ENCODE results near the gene CDC16. TPM values are rescaled to one million over a fixed set of nuclear protein-coding genes. Genes with fewer than 3 reads are reported as not detected.
A peak's percentile ranks its signal among the peaks of the same experiment; 100 is the strongest.

The CDC16 gene
- total RNA-seq, 2 experiments from 2014 or later, result 23.1 to 48.7 TPM

- CTCF ChIA-PET (ENCODE audit: unreplicated experiment), result no interaction called here
- no TSS peak for BruUV-seq (replicated peaks)
Measured at GRCh38 chr13:114225610-114226009, 9.1 kb upstream of the CDC16 start.

GRCh38 chr13:114226088-114226487 lies 8.6 kb upstream of the CDC16 start:
- Histone ChIP-seq H3K79me2 (ENCODE audit: insufficient read depth, low read depth, low read length) (no peaks in the 10 kb centered on the region), H4K20me1 (ENCODE audit: insufficient read depth, low read length) (no peaks in the 10 kb centered on the region), H3K4me2 (ENCODE audit: low read length) (no peak overlapping the region), H3K4me1 (ENCODE audit: insufficient read depth, low read length, poor library complexity, severe bottlenecking) (peaks cover 10% of the 10 kb centered on the region), H3K27ac (ENCODE audit: low read depth, low read length, poor library complexity, severe bottlenecking) (no peak overlapping the region), H3K9me3 (ENCODE audit: low read length) (no peaks in the 10 kb centered on the region), H2AFZ (ENCODE audit: low read length) (no peak overlapping the region), H3K9me2 (ENCODE audit: insufficient read depth, low read length) (no peaks in the 10 kb centered on the region), H3K36me3 (ENCODE audit: insufficient read depth, low read length) (no peaks in the 10 kb centered on the region), H3K4me3 (ENCODE audit: low read depth, low read length, poor library complexity, severe bottlenecking) (no peak overlapping the region)
- intact Hi-C loops (cut with micrococcal nuclease; ENCODE audit: unreplicated experiment), result loop anchor here (2.0 to 5.0 kb wide), 4 partner anchors 83 to 409 kb away; no protein-coding TSS in a partner anchor
- TF ChIP-seq CTCF (conservative IDR thresholded peaks at IDR 0.05; ENCODE audit: low read length), result no peak
- TF ChIP-seq EZH2phosphoT487 (IDR thresholded peaks at IDR 0.05; ENCODE audit: borderline replicate concordance, low read depth, low read length), result no peak
- ChIA-PET CTCF (ENCODE audit: unreplicated experiment) (no interaction called here), POLR2A (no interaction called here)
- BruUV-seq (replicated peaks), result no TSS peak
- no peak for DNase-seq (ENCODE audit: low spot score)

More at GRCh38 chr13:114225610-114226009, 9.1 kb upstream of the CDC16 start:
- no peaks in the 10 kb centered on the region for H3K36me3 ChIP-seq (ENCODE audit: insufficient read depth, low read length)
- H3K4me2 ChIP-seq (ENCODE audit: low read length), result no peak overlapping the region
- H3K9me3 ChIP-seq (ENCODE audit: low read length), result no peaks in the 10 kb centered on the region
- H3K4me3 ChIP-seq (ENCODE audit: low read depth, low read length, poor library complexity, severe bottlenecking), result no peak overlapping the region
- H4K20me1 ChIP-seq (ENCODE audit: insufficient read depth, low read length), result no peaks in the 10 kb centered on the region
- peaks cover 10% of the 10 kb centered on the region for H3K4me1 ChIP-seq (ENCODE audit: insufficient read depth, low read length, poor library complexity, severe bottlenecking)
- no peaks in the 10 kb centered on the region for H3K9me2 ChIP-seq (ENCODE audit: insufficient read depth, low read length)
- intact Hi-C loops (cut with micrococcal nuclease; ENCODE audit: unreplicated experiment), result loop anchor here (2.0 to 5.0 kb wide), 4 partner anchors 83 to 409 kb away; no protein-coding TSS in a partner anchor
- POLR2A ChIA-PET, result no interaction called here
- H3K79me2 ChIP-seq (ENCODE audit: insufficient read depth, low read depth, low read length), result no peaks in the 10 kb centered on the region
- DNase-seq (ENCODE audit: low spot score), result no peak
- H2AFZ ChIP-seq (ENCODE audit: low read length), result no peak overlapping the region
- no peak overlapping the region for H3K27ac ChIP-seq (ENCODE audit: low read depth, low read length, poor library complexity, severe bottlenecking)
- no peak for TF ChIP-seq EZH2phosphoT487 (IDR thresholded peaks at IDR 0.05; ENCODE audit: borderline replicate concordance, low read depth, low read length)
- no peak for TF ChIP-seq CTCF (conservative IDR thresholded peaks at IDR 0.05; ENCODE audit: low read length)

GRCh38 chr13:114226699-114227323 lies 7.9 kb upstream of the CDC16 start:
- no TSS peak for BruUV-seq (replicated peaks)
- H3K4me2 ChIP-seq (ENCODE audit: low read length), result peak overlapping the region; percentile 43

More at GRCh38 chr13:114226699-114227323, 7.9 kb upstream of the CDC16 start:
- no peak overlapping the region for H2AFZ ChIP-seq (ENCODE audit: low read length)
- no peak overlapping the region for H3K4me3 ChIP-seq (ENCODE audit: low read depth, low read length, poor library complexity, severe bottlenecking)
- H3K9me3 ChIP-seq (ENCODE audit: low read length), result no peaks in the 10 kb centered on the region
- no peaks in the 10 kb centered on the region for H4K20me1 ChIP-seq (ENCODE audit: insufficient read depth, low read length)
- intact Hi-C loops (cut with micrococcal nuclease; ENCODE audit: unreplicated experiment), result loop anchor here (2.0 to 5.0 kb wide), 4 partner anchors 84 to 410 kb away; no protein-coding TSS in a partner anchor
- DNase-seq (ENCODE audit: low spot score), result peak; percentile 72
- no peaks in the 10 kb centered on the region for H3K36me3 ChIP-seq (ENCODE audit: insufficient read depth, low read length)
- CTCF ChIA-PET (ENCODE audit: unreplicated experiment), result no interaction called here
- H3K9me2 ChIP-seq (ENCODE audit: insufficient read depth, low read length), result no peaks in the 10 kb centered on the region
- TF ChIP-seq CTCF (conservative IDR thresholded peaks at IDR 0.05; ENCODE audit: low read length) (peak; percentile 76), EZH2phosphoT487 (IDR thresholded peaks at IDR 0.05; ENCODE audit: borderline replicate concordance, low read depth, low read length) (no peak)
- POLR2A ChIA-PET, result no interaction called here
- H3K4me1 ChIP-seq (ENCODE audit: insufficient read depth, low read length, poor library complexity, severe bottlenecking), result peaks cover 8% of the 10 kb centered on the region
- no peaks in the 10 kb centered on the region for H3K79me2 ChIP-seq (ENCODE audit: insufficient read depth, low read depth, low read length)
- H3K27ac ChIP-seq (ENCODE audit: low read depth, low read length, poor library complexity, severe bottlenecking), result no peak overlapping the region
